Tibial nerve (tissue), 4 donors: ENCODE results near the gene CFAP92. TPM values are rescaled to one million over a fixed set of nuclear protein-coding genes. Genes with fewer than 3 reads are reported as not detected.

Source experiments
- DNase-seq, 2 donors: peaks; one replicate each; pipeline ENCODE4 v3.0.0-alpha.2; 2019; ENCODE audit warnings: low spot score in 2 of 2
- H3K27ac ChIP-seq, 4 donors: fragments of 200-600 bp; sonication (generic) in 3 of 4; one replicate each; pipeline ENCODE4 v1.5.1; 2017 to 2019; ENCODE audit warnings: mild to moderate bottlenecking in 1 of 4
- H3K27me3 ChIP-seq, 2 donors: fragments of 200-600 bp; sonication (generic) in 1 of 2; one replicate each; pipeline versions ENCODE4 v1.5.1 to v1.6.0; 2017 to 2019
- H3K36me3 ChIP-seq, 3 donors: fragments of 200-600 bp; sonication (generic); one replicate each; pipeline ENCODE4 v1.5.1; 2018 to 2019
- H3K4me1 ChIP-seq, 4 donors: fragments of 200-600 bp; sonication (generic) in 3 of 4; one replicate each; pipeline ENCODE4 v1.5.1; 2017 to 2019
- H3K4me3 ChIP-seq, 4 donors: fragments of 200-600 bp; sonication (generic) in 3 of 4; one replicate each; pipeline ENCODE4 v1.5.1; 2017 to 2019; ENCODE audit warnings: mild to moderate bottlenecking in 1 of 4, moderate library complexity in 1 of 4
- H3K9me3 ChIP-seq, 4 donors: fragments of 200-600 bp; sonication (generic) in 3 of 4; one replicate each; pipeline ENCODE4 v1.5.1; 2017 to 2019
- CTCF ChIP-seq, 5 experiments: fragments of 200-600 bp in 3 of 5; fragments of 450-650 bp in 2 of 5; sonication (generic) in 3 of 5; IDR thresholded peaks; one replicate each; pipeline ENCODE4 v1.5.1; 2016 to 2019; ENCODE audit warnings: antibody characterized with exemption in 5 of 5, mild to moderate bottlenecking in 3 of 5, moderate library complexity in 2 of 5
- EP300 ChIP-seq, 2 donors: sonication (generic); formaldehyde crosslinking; IDR thresholded peaks; one replicate each; pipeline ENCODE4 v1.6.1; 2017; ENCODE audit warnings: antibody characterized with exemption in 2 of 2, mild to moderate bottlenecking in 1 of 2
- POLR2A ChIP-seq, 2 donors: fragments of 450-650 bp; IDR thresholded peaks; one replicate each; pipeline ENCODE4 v1.6.1; 2017; ENCODE audit warnings: antibody characterized with exemption in 2 of 2, mild to moderate bottlenecking in 2 of 2, moderate library complexity in 2 of 2
- WGBS, 2 donors: methylation state at CpG; one replicate each; pipeline ENCODE4 v1.1.5; 2018; 5-methylcytosine and 5-hydroxymethylcytosine counted together
- total RNA-seq, 4 donors: library from RNA; depleted of rRNA; stranded (reverse); fragments of >200 nt; gene quantifications; one replicate each; pipeline ENCODE4 v1.1.0, GENCODE V29; 2016

The CFAP92 gene
- total RNA-seq, 4 donors from 2014 or later, result 0.22 to 0.78 (median 0.63) TPM; not detected in 1

- peak overlapping the region; percentile 49 to 86 (median 64) for H3K4me3 ChIP-seq
- H3K4me1 ChIP-seq, result peaks cover 0 to 44% (median 13%) of the 10 kb centered on the region in 4 donors
- H3K9me3 ChIP-seq, result no peaks in the 10 kb centered on the region
- 73 to 76% methylated on average over 7 of the region's 7 CpGs for WGBS, 2 donors
- TF ChIP-seq POLR2A (IDR thresholded peaks at IDR 0.05) (no peak), CTCF (IDR thresholded peaks at IDR 0.05) (no peak), EP300 (IDR thresholded peaks at IDR 0.05) (no peak)
- no peak for DNase-seq
- peaks cover 0 to 23% (median 0%) of the 10 kb centered on the region in 3 donors for H3K36me3 ChIP-seq
- H3K27ac ChIP-seq, result peak overlapping the region; percentile 82 to 99 (median 94)
- no peaks in the 10 kb centered on the region for H3K27me3 ChIP-seq
Observed at GRCh38 chr3:128878011-128878457, 115.8 kb downstream of the CFAP92 start.

- Histone ChIP-seq H3K4me3 (no peak overlapping the region), H3K36me3 (no peaks in the 10 kb centered on the region), H3K4me1 (peaks cover 0 to 21% (median 13%) of the 10 kb centered on the region in 4 donors), H3K27me3 (no peaks in the 10 kb centered on the region), H3K27ac (no peak overlapping the region), H3K9me3 (no peaks in the 10 kb centered on the region)
- 32 to 40% methylated on average over 12 of the region's 12 CpGs for WGBS, 2 donors
- no peak for TF ChIP-seq POLR2A (IDR thresholded peaks at IDR 0.05)
- TF ChIP-seq EP300 (IDR thresholded peaks at IDR 0.05), result no peak
- peak in 3 of 5 experiments; percentile 6 to 30 (median 25) for TF ChIP-seq CTCF (IDR thresholded peaks at IDR 0.05)
- no peak for DNase-seq
Observed at GRCh38 chr3:128875556-128876120, 118.2 kb downstream of the CFAP92 start.

- 52 to 55% methylated on average over 3 of the region's 3 CpGs for WGBS, 2 donors
- Histone ChIP-seq H3K27me3 (no peaks in the 10 kb centered on the region), H3K4me1 (peaks cover 0 to 12% (median 8%) of the 10 kb centered on the region in 4 donors), H3K27ac (no peak overlapping the region), H3K4me3 (no peak overlapping the region), H3K36me3 (no peaks in the 10 kb centered on the region), H3K9me3 (no peaks in the 10 kb centered on the region)
- DNase-seq, result no peak
- TF ChIP-seq EP300 (IDR thresholded peaks at IDR 0.05) (no peak), POLR2A (IDR thresholded peaks at IDR 0.05) (no peak), CTCF (IDR thresholded peaks at IDR 0.05) (no peak)
Observed at GRCh38 chr3:128874481-128875180, 119.2 kb downstream of the CFAP92 start.

GRCh38 chr3:128873244-128874022 is 120.4 kb downstream of the CFAP92 start:
- DNase-seq, result no peak
- Histone ChIP-seq H3K4me1 (peaks cover 0 to 10% (median 7%) of the 10 kb centered on the region in 4 donors), H3K9me3 (no peaks in the 10 kb centered on the region), H3K4me3 (no peak overlapping the region), H3K36me3 (no peaks in the 10 kb centered on the region), H3K27ac (no peak overlapping the region), H3K27me3 (no peaks in the 10 kb centered on the region)
- no peak for TF ChIP-seq POLR2A (IDR thresholded peaks at IDR 0.05)
- no peak for TF ChIP-seq EP300 (IDR thresholded peaks at IDR 0.05)
- TF ChIP-seq CTCF (IDR thresholded peaks at IDR 0.05), result no peak
- 59% methylated on average over 8 of the region's 8 CpGs for WGBS, 2 donors
